ENCODE results near the gene PLAAT1. TPM values are rescaled to one million over a fixed set of nuclear protein-coding genes. Genes with fewer than 3 reads are reported as not detected.

The PLAAT1 gene
- total RNA-seq (10 to 100 TPM in 1 of 9 donors, 1 to 10 TPM in 8; 3.9 to 11.4 (median 7.0) TPM), polyA plus RNA-seq (10 to 100 TPM in 1 of 2 donors, 1 to 10 TPM in 1; 4.5 to 10.9 TPM)
- long read RNA-seq, donor 1, partial matches to known transcripts = 1 of 7 reads
- long read RNA-seq, donor 1, other reads (novel, unspliced or antisense) = 3 of 7 reads
- long read RNA-seq, donor 2, partial matches to known transcripts = 0 of 15 reads
- long read RNA-seq, donor 2, other reads (novel, unspliced or antisense) = 11 of 15 reads
- long read RNA-seq, donor 3, transcript HRASLS-201 (4 exons, 1,066 nt) = major isoform, 5 of 6 reads
- long read RNA-seq, donor 3, partial matches to known transcripts = 0 of 6 reads
- long read RNA-seq, donor 3, other reads (novel, unspliced or antisense) = 1 of 6 reads

- DNase-seq = peak; percentile 73 to 83 (median 78)
- ATAC-seq = peak; percentile 75 to 97 (median 92)
- no peaks in the 10 kb centered on the region for H3K36me3 ChIP-seq
- no peak for TF ChIP-seq POLR2A (IDR thresholded peaks at IDR 0.05)
- no peak for TF ChIP-seq CTCF (IDR thresholded peaks at IDR 0.05)
- WGBS, 4 donors = 0 to 1% (median 1%) methylated on average over 23 to 93 of the region's 93 CpGs
- peaks cover 0 to 22% (median 0%) of the 10 kb centered on the region in 9 donors for H3K27me3 ChIP-seq
- H3K27ac ChIP-seq = peak within 1 kb of the TSS; percentile 63 to 92 (median 83)
- intact Hi-C loops (cut with DNase I) = no loop called here
- H3K4me3 ChIP-seq = peak within 1 kb of the TSS; percentile 25 to 65 (median 55)
- peaks cover 0 to 13% (median 4%) of the 10 kb centered on the region in 12 donors for H3K4me1 ChIP-seq
- H3K9me3 ChIP-seq = no peaks in the 10 kb centered on the region
Measured at GRCh38 chr3:193240850-193241706, at the start of gene PLAAT1. Gene PLAAT1, plus strand, starts transcription at chr3:193241222. Its CDS starts 14,429 bp downstream, at chr3:193255651.

- ATAC-seq = no peak
- no peak overlapping the region for H3K4me3 ChIP-seq
- H3K27me3 ChIP-seq = no peaks in the 10 kb centered on the region
- H3K36me3 ChIP-seq = no peaks in the 10 kb centered on the region
- WGBS, 4 donors = 39 to 48% (median 43%) methylated on average over 3 of the region's 3 CpGs
- no peaks in the 10 kb centered on the region for H3K9me3 ChIP-seq
- intact Hi-C loops (cut with DNase I) = loop anchor here in 5 of 10 donors (5.0 to 10.0 kb wide), 3 partner anchors 258 to 380 kb away; no protein-coding TSS in a partner anchor
- no peaks in the 10 kb centered on the region for H3K4me1 ChIP-seq
- no peak overlapping the region for H3K27ac ChIP-seq
- no peak for DNase-seq
- no peak for TF ChIP-seq POLR2A (IDR thresholded peaks at IDR 0.05)
- TF ChIP-seq CTCF (IDR thresholded peaks at IDR 0.05) = no peak
Measured at GRCh38 chr3:193194371-193194770, 46.7 kb upstream of the PLAAT1 start.

- intact Hi-C loops (cut with DNase I) = loop anchor here in 1 of 10 donors (10.0 kb wide), 1 partner anchor 378 kb away; no protein-coding TSS in a partner anchor
- DNase-seq = no peak
- no peaks in the 10 kb centered on the region for H3K9me3 ChIP-seq
- ATAC-seq = no peak
- no peak overlapping the region for H3K27ac ChIP-seq
- no peaks in the 10 kb centered on the region for H3K4me1 ChIP-seq
- WGBS, 4 donors = 81 to 87% (median 82%) methylated on average over 2 of the region's 2 CpGs
- H3K36me3 ChIP-seq = no peaks in the 10 kb centered on the region
- no peak overlapping the region for H3K4me3 ChIP-seq
- no peak for TF ChIP-seq POLR2A (IDR thresholded peaks at IDR 0.05)
- TF ChIP-seq CTCF (IDR thresholded peaks at IDR 0.05) = no peak
- H3K27me3 ChIP-seq = no peaks in the 10 kb centered on the region
Measured at GRCh38 chr3:193196746-193197145, 44.3 kb upstream of the PLAAT1 start.

Data from heart left ventricle (tissue), 16 donors.